GM19463 (cell line): ENCODE results near the gene HOXA7.

Experiments
- ATAC-seq: cut with Tn5 transposase; IDR thresholded peaks from one replicate; pipeline ENCODE4 v1.9.1; 2021; ENCODE audit warnings: mild to moderate bottlenecking, moderate library complexity; ENCODE audit not compliant: unreplicated experiment

Gene HOXA7

DNA sequence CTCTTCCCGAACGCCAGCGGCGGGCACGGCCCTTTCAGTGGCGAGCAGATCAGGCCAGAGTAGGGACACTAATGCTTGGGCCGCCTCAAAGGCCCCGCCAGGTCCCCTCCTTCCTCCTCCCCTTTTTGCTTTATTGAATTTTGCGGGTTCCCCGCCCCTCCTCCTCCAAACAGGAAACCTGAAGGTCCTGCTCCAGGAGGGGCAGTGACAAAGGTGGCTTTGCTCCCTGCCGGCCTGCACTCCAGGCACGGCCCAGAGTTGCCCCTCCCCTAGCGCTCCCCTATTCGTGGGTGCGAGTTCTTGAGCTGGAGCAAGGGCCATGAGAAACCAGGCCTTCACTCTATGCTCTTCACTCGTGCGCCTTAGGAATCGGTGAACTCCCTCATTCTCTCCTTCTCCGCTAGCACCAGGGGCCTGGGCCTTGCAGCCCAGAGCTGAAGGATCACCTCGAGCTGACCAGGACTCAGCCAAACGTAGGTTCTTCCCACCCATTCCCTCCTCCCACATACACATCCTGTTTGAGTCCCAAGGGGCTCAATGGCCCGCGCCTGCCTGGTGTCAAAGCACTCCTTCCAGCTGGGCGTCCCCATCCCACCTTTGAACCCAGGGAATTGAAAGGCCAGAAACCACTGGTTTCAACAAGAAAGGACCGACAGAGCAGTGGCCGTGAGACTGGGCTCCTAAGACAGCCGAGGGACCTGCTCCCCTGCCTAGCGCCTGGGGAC, 8.3 kb downstream of the HOXA7 start:
- ATAC-seq = no peak

DNA sequence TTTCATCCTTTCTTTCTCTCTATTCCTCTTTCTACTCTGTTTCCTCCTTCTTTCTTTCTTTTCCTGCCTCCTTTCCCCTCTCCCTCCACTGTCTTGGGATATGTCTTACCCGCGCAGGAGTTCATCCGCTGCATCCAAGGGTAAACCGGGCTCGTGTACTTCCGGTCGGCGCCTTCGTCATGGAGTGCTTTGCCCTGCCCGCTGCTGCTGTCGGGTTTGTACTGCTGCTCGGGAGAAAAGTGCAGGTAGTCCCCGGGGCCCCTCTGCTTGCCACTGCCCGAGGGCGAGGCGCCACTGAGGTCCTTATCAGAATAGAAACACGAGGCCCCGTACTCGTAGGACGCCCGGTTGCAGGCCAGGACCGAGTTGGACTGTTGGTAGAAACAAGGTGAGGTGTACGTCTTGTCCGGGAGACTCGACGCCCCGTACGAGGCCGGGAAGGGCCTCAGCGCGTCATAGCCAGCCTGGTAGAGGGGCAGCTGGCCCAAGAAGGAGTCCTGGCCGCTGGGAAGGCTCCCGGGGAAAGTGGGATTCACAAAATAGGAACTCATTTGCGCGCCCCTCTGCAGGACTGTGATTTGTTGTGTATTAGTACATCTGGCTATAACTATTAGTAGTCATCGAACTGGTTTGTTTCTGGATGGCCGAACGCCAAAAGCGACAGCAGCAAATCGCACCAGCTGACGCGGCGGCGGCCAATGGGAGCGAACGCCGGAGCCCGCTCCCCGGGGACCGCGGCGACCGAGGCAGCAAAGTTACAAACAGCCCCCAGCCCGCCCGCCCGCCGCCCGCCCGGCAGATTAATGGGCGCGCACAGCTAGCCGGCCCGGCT, 9.1 kb downstream of the HOXA7 start, which contains the start of gene HOXA6:
TSS of gene HOXA6 (minus strand) at position 576 of the 832 bp plus-strand sequence. CDS start at position 551, 25 bp downstream.
- no peak for ATAC-seq

DNA sequence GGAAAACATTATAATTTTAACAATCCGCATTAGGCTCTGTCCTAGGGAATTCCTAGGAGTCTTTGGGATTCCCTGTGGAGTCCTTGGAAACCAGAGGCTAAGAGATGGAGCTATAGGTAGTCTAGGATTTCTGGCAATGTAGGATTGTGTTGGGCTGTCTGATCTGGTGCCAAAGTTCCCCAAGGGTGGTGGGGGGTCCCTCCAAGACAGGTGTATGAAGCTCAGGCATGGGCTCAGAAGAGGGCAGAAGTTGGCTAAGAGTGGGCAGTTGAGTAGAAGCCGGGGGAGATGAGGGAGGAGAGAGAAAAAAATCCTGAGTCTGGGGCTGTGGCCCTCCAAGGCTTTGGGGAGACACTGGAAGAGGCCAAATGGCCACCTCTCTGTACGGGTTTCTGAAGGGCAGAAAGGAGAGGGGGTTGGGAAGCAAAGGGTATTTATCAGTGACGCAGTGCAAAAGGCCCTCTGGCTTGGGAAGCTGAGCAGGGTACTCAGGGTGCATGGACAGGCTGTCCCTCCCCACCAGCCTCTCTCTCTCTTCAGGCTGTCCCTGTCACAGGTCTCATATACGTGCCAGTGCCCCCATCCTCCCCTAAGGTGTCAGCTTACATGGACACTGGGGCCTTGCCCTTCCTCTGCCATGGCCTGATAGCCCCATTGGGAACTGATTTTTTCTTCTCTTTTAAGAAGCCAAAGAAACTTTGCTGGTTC, 9.8 kb downstream of the HOXA7 start:
- no peak for ATAC-seq

DNA sequence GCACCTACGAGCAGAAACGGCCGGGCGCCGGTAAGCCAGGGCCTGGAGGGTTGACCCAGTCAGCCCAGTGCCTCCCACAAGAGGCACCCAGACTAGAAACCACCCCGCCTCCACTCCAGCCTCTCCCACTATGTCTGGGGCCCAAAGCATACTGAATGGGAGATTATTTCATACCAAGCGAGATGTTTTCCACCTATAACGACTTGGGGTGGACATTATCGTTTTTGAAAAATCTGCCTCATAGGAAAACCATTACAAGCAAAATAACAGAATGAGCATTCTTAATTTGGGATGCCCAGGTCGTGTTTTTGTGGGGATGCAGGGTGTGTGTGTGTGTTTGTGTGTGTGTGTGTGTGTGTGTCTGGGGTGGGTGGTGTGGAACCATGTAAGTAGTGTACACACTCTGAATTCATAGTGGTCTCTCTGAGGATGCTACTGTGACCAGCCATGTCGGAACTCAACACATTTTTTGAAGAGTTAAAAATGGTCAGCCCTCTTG, 10.5 kb downstream of the HOXA7 start:
- ATAC-seq = no peak

DNA sequence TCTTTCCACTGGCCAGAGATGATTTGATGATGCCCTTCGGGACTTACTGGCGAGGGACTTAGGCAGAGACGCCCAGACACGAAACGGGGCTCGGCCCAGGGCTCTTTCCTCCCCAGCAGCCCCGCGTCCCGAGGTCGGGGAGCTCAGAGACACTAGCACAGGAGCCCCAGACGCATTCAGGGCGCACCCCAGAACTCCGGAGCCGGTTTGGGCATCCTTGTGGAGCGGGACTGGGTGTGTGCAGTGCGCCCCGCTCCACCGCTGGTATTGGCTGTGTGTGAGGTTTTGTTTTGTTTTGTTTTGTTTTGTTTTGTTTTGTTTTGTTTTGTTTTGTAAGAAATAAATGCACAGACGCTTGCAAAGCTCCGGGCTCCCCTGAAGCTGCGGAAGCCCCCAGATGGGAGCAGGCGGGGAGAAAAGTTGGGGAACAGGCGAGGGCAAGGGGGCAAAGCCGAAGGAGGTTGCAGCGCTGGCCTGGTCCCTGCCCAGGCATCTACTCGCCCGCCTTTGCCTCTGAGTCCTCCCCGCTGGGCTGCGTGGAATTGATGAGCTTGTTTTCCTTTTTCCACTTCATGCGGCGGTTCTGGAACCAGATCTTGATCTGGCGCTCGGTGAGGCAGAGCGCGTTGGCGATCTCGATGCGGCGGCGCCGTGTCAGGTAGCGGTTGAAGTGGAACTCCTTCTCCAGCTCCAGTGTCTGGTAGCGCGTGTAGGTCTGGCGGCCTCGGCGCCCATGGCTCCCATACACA, 11.1 kb downstream of the HOXA7 start:
- no peak for ATAC-seq

DNA sequence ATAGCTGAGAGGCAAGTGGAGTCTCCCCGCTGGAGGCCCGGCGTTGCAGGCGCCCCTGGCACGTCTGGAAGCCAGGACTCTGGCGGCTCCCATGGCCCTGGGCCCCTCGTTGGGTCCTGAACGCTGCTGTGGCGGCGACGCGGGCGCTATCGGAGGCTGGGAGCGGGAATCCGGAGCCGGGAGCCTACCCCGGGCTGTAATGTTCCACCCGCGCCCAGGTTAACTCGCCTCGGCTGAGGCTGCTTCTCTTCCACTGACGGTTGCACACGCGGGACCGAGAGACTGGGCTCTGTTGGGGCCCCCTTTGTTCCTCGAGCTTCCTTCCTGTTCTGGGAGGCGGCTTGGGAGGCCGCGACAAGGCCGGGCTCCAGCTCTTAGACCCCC, 11.7 kb downstream of the HOXA7 start:
- ATAC-seq = no peak

DNA sequence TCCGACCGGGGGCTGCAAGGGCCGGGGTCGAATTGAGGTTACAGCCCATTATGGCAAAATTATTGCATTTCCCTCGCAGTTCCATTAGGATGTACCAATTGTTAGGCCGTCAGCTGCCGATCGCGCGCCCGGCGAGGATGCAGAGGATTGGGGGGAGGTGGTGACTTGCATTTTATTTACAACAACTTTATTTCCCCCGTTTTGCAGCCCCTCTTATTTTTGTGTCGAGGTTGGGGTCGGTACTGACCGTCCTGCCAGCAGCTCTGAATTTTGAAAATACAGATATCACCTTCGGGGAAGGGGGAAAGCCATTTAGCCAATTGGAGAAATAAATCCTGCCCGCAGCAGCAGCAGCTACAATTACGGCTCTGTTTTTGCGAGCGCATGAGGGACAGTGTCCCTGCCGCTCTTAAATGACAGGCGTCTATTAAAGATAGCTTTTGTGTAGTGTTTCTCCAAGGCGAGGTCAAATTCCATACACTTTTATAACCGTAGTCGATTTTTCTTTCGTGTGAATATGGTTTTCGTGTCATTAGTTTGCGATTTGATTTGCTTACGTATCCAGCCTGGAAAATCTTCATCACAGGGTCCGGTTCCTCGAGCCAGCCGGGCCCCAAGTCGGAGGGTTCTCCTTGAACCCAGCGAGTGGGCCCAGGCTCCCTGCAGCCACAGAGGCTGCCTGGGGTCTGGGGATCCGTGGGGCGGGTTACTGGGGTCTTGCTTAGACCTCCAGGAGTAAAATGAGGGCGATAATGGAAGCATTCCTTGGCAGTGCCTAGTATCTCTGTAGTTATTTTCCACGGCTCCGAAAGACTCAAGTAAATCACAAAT, 12.3 kb downstream of the HOXA7 start:
- ATAC-seq = no peak

DNA sequence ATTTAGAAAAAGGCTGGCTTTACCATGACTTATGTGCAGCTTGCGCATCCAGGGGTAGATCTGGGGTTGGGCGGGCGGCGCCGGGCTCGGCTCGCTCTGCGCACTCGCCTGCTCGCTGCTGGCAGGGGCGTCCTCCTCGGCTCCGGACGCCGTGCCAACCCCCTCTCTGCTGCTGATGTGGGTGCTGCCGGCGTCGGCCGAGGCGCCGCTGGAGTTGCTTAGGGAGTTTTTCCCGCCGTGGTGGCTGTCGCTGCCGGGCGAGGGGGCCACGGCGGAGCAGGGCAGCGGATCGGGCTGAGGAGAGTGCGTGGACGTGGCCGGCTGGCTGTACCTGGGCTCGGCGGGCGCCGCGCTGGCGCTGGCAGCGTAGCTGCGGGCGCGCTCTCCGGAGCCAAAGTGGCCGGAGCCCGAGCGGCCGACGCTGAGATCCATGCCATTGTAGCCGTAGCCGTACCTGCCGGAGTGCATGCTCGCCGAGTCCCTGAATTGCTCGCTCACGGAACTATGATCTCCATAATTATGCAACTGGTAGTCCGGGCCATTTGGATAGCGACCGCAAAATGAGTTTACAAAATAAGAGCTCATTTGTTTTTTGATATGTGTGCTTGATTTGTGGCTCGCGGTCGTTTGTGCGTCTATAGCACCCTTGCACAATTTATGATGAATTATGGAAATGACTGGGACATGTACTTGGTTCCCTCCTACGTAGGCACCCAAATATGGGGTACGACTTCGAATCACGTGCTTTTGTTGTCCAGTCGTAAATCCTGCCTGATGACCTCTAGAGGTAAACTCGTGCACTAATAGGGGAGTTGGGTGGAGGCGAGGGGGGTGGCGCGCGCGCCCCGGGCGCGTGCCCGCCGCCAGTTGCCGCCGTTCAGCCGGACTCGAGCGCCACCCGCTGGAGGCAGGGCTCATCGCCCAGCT, 13.2 kb downstream of the HOXA7 start, which contains the start of gene HOXA5:
TSS of gene HOXA5 (minus strand) at position 659 of the 927 bp plus-strand sequence. CDS start at position 585, 74 bp downstream.
- no peak for ATAC-seq

DNA sequence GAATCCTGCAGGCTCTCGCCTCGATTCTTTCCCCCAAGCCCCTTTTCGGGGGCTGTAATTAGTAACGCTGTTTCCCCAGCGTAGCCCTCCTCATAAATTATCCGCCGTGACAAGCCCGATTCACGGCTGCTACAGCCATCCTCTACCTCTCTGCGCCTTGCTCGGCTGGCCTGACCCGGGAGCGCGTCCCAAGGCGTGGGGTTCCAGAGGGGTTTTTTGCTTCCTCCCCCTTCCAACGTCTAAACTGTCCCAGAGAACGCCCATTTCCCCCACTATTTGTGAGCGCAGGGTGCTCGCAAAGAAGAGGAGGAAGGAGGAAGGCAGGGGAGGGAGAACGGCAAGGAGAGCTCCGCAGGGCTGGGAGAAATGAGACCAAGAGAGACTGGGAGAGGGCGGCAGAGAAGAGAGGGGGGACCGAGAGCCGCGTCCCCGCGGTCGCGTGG, 13.9 kb downstream of the HOXA7 start:
- ATAC-seq = no peak

DNA sequence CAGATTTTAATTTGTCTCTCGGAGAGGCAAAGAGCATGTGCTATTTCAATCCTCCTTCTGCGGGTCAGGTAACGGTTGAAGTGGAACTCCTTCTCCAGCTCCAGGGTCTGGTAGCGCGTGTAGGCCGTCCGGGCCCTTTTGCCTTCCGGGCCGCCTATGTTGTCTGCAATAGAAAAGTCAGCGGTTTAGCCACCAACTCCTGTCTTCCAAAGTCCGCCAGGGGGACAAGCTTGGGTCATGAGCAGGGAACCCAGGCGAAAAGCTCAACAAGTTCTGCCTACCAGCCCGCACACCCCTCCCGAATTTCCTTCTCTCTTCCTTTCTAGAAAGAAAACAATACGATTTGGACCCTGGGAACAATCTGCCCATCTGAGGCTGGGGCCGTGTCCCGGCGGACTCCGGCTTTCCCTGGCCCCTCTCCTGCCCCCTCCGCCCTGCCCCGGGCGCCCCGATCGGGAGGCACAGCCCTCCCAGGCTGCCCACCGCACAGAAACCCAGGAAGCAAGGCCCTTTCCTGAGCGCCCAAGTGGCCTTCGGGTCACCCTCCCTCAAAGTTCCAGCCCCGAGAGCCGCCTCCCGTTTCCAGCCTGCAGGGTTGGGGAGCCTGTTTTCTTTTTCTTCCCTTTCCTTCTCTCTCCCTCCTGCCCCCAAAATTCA, 14.4 kb downstream of the HOXA7 start:
- no peak for ATAC-seq

DNA sequence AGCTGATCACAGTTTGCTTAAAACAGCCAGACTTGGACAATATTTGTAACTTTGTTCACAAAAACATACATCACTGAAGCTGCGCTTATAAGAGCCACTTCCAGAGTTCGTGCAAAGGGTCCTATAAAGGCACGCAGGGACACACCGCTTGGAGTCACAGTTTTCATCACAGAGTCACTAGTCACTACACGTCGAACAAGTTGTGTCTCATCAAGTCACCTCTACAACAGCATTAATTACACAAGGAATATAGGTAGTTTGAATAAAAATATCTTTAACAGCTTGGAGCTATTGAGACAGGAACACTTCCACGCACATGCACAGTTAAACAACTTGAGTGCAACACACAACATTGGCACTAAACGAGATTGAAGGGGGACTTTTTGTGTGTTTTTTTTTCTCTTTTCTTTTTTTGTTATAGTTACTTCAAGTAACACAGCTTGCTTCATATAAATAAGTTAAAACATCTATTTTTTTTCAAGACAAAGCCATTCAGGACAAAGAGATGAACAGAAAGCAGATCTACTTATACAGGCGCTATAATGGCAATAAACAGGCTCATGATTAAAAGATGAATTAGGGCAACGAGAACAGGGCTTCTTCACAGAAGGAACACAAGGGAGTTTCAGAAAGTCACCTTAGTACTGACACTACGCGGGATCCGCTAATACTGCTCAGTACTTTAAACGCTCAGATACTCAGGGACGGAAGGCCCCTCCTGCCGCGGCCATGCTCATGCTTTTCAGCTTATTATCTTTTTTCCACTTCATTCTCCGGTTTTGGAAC, 15.1 kb downstream of the HOXA7 start:
- no peak for ATAC-seq

DNA sequence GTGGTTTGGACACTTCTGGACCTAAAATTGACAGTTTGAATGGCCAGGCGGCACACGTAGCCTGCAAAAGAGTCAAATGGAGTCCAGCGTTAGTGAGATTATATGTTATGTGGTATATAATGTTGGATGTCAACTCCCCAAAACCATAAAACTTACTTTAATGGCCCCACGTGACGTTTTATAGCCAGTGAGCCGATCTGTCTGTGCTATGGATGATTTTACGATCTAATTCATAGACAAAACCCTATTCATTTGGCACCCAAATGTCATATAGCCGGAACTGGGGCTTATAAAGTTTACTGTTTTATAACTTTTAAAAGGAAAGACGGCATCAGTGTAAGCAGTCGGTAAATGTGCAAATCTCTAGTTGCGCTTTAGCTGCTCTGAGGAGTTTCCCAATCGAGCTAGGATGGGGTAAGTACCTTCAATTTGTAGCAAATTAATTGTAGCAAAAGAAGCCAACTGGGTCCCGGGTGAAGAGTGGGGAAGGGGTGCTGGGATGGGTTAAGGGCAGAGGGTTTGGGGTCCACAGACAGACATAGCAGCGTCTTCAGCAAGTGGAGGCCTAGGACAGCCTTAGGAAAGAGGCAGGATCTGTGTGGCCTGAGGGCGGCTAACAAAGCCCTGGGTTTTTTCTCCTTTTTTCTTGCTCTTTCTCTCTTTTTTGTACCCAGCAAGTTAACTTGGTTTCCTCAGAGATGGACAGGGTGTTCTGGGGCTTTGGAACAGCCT, 16.2 kb downstream of the HOXA7 start:
- no peak for ATAC-seq

DNA sequence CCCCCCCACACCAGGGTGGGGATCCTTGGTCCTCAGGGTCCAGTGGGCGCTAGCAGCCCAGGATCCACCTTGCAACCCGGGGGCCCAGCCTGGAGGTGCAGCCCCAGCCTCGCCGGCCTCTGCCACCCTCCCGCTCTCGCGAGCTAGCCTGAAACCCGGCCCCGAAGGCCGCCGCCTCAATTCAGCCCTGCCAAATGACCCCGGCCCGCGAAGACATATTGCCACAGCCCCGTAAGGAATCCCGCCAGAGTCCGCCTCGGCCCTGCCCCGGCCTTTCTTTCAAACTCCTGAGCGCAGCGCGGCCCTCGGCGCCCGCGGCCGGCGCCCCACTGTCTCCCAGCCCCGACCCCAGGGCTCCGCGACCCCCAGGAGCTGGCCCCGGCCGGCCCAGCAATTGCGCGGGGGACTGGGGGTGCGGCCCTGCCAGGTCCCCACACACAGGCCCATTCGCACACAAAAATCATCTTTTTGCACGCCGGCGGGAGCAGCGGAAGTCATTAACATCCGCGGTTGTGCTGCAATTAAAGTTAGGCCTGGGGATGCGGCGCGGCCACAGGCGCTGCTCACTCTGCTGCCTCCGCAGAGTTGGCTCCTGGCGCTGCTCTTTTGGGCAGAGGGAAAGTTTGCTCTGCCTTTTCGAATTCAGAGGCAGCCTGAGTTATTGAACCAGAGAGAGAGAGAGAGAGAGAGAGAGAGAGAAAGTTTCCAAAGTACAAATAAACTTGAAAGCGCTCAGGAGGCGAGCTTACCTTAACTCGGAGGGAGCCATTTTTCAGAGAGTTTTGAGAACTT, 16.9 kb downstream of the HOXA7 start:
- ATAC-seq = no peak

DNA sequence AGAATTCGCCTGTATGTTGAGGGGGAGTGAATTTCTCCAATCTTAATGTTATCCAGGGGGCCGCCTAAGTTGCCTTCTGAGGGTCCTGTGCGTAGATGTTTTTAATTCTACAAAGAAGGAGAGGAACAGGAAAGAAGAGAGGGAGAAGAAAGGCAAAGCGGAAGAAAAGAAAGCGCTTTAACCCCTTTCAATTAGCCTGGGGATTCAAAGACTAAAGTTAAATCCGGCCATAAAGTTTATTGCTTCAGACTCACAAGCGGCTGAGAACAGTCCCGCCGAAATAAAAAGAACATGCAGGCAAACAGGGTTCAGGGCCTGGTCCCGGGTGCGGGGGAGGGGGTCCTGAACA, 17.5 kb downstream of the HOXA7 start:
- ATAC-seq = no peak

DNA sequence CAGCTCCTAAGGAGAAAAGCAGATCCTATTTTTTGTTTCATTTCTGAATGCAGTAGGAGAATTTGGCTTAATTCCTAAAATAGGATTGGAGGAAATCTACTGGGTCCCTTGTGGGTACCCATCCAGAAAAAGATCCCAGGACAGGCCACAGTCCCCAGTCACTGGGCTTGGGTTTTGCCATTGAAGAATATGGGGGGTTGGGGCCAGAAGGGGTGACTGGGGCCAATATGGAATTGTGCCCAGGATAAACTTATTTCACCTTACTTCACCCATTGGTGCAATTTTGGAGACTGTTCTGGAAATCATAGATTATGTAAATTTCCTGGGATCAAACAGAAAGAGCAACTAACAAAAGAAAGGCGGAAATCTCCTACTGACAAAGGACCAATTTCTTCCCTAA, 18.0 kb downstream of the HOXA7 start:
- ATAC-seq = no peak
